HepG2 (cell line): ENCODE results near the gene UBE2O. TPM values are rescaled to one million over a fixed set of nuclear protein-coding genes. Genes with fewer than 3 reads are reported as not detected.
A peak's percentile ranks its signal among the peaks of the same experiment; 100 is the strongest.

Source experiments
- ARNTL ChIP-seq: sonication (generic); formaldehyde crosslinking; IDR thresholded peaks from 2 replicates; pipeline ENCODE4 v1.4.0; 2020; ENCODE audit warnings: mild to moderate bottlenecking, missing genetic modification reagents
- DPF2 ChIP-seq: sonication (generic); formaldehyde crosslinking; IDR thresholded peaks from 2 replicates; pipeline ENCODE4 v1.4.0; 2020; ENCODE audit warnings: mild to moderate bottlenecking, low read depth, missing genetic modification reagents, borderline replicate concordance
- EED ChIP-seq: sonication (generic); formaldehyde crosslinking; IDR thresholded peaks from 2 replicates; pipeline ENCODE4 v1.5.0; 2020; ENCODE audit warnings: mild to moderate bottlenecking, missing genetic modification reagents
- GPN1 ChIP-seq: sonication (generic); formaldehyde crosslinking; IDR thresholded peaks from 2 replicates; pipeline ENCODE4 v1.5.1; 2020; ENCODE audit warnings: missing genetic modification reagents, borderline replicate concordance
- RNF2 ChIP-seq: fragments of 450-650 bp; conservative IDR thresholded peaks from 2 replicates; pipeline ENCODE4 v1.6.1; 2016; ENCODE audit warnings: low read depth
- ZIK1 ChIP-seq: sonication (generic); formaldehyde crosslinking; IDR thresholded peaks from 2 replicates; pipeline ENCODE4 v1.5.0; 2020; ENCODE audit warnings: mild to moderate bottlenecking, low read depth, missing genetic modification reagents, borderline replicate concordance
- ZNF333 ChIP-seq: sonication (generic); formaldehyde crosslinking; IDR thresholded peaks from 2 replicates; pipeline ENCODE4 v1.4.0; 2020; ENCODE audit warnings: mild to moderate bottlenecking, missing genetic modification reagents, borderline replicate concordance
- ZNF382 ChIP-seq: sonication (generic); formaldehyde crosslinking; IDR thresholded peaks from 2 replicates; pipeline ENCODE4 v1.5.0; 2020; ENCODE audit warnings: missing genetic modification reagents, mild to moderate bottlenecking, borderline replicate concordance
- ZNF510 ChIP-seq: sonication (generic); formaldehyde crosslinking; IDR thresholded peaks from 2 replicates; pipeline ENCODE4 v1.4.0; 2020; ENCODE audit warnings: low read depth, mild to moderate bottlenecking, missing genetic modification reagents
- ZNF556 ChIP-seq: sonication (generic); formaldehyde crosslinking; IDR thresholded peaks from 2 replicates; pipeline ENCODE4 v1.4.0; 2020; ENCODE audit warnings: mild to moderate bottlenecking, missing genetic modification reagents, borderline replicate concordance
- ZNF678 ChIP-seq: sonication (generic); formaldehyde crosslinking; IDR thresholded peaks from 2 replicates; pipeline ENCODE4 v1.4.0; 2020; ENCODE audit warnings: mild to moderate bottlenecking, missing genetic modification reagents
- polyA plus RNA-seq, 8 experiments: library from polyadenylated mRNA; depleted of rRNA in 3 of 8; stranded (reverse) in 7 of 8; unstranded in 1 of 8; fragments of >200 nt; fragmentation: Illumina TruSeq in 4 of 8; extraction: Trizol in 4 of 8; gene quantifications; 2 replicates each; pipeline versions ENCODE4 v1.2.1 to v1.2.3, GENCODE V29; 2011 to 2016; ENCODE audit warnings: low read depth in 4 of 8, missing spikeins in 1 of 8, mixed read lengths in 1 of 8; ENCODE audit not compliant: insufficient read depth in 1 of 8
- total RNA-seq, 5 experiments: library from RNA; depleted of rRNA; stranded (reverse); fragments of >200 nt; fragmentation: Illumina TruSeq; extraction: Trizol; gene quantifications; 2 replicates each; pipeline ENCODE4 v1.2.3, GENCODE V29; 2016; ENCODE audit warnings: low read depth in 1 of 5
- TF ChIP-seq, protein P1 (sequence below): sonication (generic); formaldehyde crosslinking; IDR thresholded peaks from 2 replicates; pipeline ENCODE4 v1.4.0; 2020; ENCODE audit warnings: missing genetic modification reagents
- TF ChIP-seq, protein P2 (sequence below): IDR thresholded peaks from 2 replicates; pipeline ENCODE4 v1.6.1; 2016; ENCODE audit warnings: low read depth, missing genetic modification reagents, missing compliant biosample characterization
- TF ChIP-seq, protein P3 (sequence below): sonication (generic); formaldehyde crosslinking; IDR thresholded peaks from 2 replicates; pipeline ENCODE4 v1.5.0; 2020; ENCODE audit warnings: mild to moderate bottlenecking, missing genetic modification reagents, borderline replicate concordance
- TF ChIP-seq, protein P4 (sequence below): fragments of 450-650 bp; IDR thresholded peaks from 2 replicates; pipeline ENCODE4 v1.6.1; 2016
- TF ChIP-seq, protein P5 (sequence below): sonication (generic); formaldehyde crosslinking; IDR thresholded peaks from 2 replicates; pipeline ENCODE4 v1.5.0; 2020; ENCODE audit warnings: missing genetic modification reagents

The UBE2O gene
- total and polyA plus RNA-seq, 2 of the 13 experiments (the other 11 are each of a cell fraction or from before 2014, with no cell fraction given), result 21.5 to 23.5 TPM

DNA sequence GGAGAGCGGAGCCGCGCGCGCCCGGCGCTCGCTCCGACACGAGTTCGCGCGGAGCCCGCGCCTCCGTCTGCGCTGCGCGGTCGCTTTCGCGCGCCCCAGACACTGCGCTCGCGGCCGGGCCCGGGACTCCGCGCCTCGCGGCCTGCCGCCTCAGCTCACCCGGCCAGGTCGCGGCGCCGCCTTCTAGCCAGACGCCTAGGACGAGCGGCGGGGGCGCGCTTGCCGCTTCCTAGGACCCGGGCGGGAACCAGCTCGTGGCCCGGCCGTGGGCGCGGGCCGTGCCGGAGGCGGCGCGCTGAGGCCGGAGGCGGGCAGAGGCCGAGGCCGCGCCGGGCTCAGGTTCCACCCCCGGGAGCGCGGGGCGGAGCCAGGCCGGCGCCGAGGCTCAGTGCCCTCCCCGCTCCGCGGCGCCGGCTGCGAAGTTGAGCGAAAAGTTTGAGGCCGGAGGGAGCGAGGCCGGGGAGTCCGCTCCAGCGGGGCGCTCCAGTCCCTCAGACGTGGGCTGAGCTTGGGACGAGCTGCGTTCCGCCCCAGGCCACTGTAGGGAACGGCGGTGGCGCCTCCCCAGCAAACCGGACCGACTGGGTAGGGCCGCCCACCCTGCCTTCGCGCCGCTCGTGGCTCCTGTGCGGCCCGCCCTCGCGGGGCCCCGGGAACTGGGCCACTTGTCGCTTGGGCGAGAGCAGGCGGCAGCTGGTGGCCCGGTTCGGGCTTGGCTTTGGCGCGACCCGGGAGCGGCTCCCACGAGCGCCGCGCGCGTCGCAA, 68.5 kb downstream of the UBE2O start, which contains the start of gene SPHK1 (continued):
- TF ChIP-seq, protein P1, sequence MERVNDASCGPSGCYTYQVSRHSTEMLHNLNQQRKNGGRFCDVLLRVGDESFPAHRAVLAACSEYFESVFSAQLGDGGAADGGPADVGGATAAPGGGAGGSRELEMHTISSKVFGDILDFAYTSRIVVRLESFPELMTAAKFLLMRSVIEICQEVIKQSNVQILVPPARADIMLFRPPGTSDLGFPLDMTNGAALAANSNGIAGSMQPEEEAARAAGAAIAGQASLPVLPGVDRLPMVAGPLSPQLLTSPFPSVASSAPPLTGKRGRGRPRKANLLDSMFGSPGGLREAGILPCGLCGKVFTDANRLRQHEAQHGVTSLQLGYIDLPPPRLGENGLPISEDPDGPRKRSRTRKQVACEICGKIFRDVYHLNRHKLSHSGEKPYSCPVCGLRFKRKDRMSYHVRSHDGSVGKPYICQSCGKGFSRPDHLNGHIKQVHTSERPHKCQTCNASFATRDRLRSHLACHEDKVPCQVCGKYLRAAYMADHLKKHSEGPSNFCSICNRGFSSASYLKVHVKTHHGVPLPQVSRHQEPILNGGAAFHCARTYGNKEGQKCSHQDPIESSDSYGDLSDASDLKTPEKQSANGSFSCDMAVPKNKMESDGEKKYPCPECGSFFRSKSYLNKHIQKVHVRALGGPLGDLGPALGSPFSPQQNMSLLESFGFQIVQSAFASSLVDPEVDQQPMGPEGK (CRISPR knock-in tag), result peak; percentile 31; the same call in 1 of the 2 replicates
- TF ChIP-seq ZNF510 (no peak), ZNF382 (CRISPR knock-in tag) (no peak), RNF2 (no peak; the same call in 1 of the 2 replicates), ZNF333 (no peak), ARNTL (no peak; the same call in 1 of the 2 replicates), ZIK1 (CRISPR knock-in tag) (peak; percentile 92; the same call in 1 of the 2 replicates), DPF2 (CRISPR knock-in tag) (no peak), EED (CRISPR knock-in tag) (no peak), ZNF556 (CRISPR knock-in tag) (no peak), ZNF678 (no peak; the same call in 1 of the 2 replicates), GPN1 (peak; percentile 61; the same call in 1 of the 2 replicates)
- TF ChIP-seq, protein P2, sequence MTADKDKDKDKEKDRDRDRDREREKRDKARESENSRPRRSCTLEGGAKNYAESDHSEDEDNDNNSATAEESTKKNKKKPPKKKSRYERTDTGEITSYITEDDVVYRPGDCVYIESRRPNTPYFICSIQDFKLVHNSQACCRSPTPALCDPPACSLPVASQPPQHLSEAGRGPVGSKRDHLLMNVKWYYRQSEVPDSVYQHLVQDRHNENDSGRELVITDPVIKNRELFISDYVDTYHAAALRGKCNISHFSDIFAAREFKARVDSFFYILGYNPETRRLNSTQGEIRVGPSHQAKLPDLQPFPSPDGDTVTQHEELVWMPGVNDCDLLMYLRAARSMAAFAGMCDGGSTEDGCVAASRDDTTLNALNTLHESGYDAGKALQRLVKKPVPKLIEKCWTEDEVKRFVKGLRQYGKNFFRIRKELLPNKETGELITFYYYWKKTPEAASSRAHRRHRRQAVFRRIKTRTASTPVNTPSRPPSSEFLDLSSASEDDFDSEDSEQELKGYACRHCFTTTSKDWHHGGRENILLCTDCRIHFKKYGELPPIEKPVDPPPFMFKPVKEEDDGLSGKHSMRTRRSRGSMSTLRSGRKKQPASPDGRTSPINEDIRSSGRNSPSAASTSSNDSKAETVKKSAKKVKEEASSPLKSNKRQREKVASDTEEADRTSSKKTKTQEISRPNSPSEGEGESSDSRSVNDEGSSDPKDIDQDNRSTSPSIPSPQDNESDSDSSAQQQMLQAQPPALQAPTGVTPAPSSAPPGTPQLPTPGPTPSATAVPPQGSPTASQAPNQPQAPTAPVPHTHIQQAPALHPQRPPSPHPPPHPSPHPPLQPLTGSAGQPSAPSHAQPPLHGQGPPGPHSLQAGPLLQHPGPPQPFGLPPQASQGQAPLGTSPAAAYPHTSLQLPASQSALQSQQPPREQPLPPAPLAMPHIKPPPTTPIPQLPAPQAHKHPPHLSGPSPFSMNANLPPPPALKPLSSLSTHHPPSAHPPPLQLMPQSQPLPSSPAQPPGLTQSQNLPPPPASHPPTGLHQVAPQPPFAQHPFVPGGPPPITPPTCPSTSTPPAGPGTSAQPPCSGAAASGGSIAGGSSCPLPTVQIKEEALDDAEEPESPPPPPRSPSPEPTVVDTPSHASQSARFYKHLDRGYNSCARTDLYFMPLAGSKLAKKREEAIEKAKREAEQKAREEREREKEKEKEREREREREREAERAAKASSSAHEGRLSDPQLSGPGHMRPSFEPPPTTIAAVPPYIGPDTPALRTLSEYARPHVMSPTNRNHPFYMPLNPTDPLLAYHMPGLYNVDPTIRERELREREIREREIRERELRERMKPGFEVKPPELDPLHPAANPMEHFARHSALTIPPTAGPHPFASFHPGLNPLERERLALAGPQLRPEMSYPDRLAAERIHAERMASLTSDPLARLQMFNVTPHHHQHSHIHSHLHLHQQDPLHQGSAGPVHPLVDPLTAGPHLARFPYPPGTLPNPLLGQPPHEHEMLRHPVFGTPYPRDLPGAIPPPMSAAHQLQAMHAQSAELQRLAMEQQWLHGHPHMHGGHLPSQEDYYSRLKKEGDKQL (CRISPR knock-in tag), result peak; percentile 56
- TF ChIP-seq, protein P3, sequence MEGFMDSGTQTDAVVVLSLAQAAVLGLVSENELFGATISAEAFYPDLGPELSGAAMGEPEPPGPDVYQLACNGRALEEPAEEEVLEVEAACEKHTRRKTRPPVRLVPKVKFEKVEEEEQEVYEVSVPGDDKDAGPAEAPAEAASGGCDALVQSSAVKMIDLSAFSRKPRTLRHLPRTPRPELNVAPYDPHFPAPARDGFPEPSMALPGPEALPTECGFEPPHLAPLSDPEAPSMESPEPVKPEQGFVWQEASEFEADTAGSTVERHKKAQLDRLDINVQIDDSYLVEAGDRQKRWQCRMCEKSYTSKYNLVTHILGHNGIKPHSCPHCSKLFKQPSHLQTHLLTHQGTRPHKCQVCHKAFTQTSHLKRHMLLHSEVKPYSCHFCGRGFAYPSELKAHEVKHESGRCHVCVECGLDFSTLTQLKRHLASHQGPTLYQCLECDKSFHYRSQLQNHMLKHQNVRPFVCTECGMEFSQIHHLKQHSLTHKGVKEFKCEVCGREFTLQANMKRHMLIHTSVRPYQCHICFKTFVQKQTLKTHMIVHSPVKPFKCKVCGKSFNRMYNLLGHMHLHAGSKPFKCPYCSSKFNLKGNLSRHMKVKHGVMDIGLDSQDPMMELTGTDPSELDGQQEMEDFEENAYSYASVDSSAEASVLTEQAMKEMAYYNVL (CRISPR knock-in tag), result 0 out of 2 replicates have a peak, but pooled peaks have one; percentile 15
- TF ChIP-seq, protein P4, sequence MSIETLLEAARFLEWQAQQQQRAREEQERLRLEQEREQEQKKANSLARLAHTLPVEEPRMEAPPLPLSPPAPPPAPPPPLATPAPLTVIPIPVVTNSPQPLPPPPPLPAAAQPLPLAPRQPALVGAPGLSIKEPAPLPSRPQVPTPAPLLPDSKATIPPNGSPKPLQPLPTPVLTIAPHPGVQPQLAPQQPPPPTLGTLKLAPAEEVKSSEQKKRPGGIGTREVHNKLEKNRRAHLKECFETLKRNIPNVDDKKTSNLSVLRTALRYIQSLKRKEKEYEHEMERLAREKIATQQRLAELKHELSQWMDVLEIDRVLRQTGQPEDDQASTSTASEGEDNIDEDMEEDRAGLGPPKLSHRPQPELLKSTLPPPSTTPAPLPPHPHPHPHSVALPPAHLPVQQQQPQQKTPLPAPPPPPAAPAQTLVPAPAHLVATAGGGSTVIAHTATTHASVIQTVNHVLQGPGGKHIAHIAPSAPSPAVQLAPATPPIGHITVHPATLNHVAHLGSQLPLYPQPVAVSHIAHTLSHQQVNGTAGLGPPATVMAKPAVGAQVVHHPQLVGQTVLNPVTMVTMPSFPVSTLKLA, result no peak
- TF ChIP-seq, protein P5, sequence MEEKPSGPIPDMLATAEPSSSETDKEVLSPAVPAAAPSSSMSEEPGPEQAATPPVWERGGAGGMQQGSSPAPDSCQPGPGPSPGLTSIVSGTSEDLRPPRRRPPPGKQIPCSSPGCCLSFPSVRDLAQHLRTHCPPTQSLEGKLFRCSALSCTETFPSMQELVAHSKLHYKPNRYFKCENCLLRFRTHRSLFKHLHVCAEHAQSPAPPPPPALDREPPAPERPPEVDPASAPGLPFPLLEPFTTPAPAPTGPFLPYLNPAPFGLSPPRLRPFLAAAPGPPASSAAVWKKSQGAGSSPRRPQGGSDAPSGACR (CRISPR knock-in tag), result no peak; the same call in 1 of the 2 replicates
